CD4-positive, alpha-beta T cell (primary cell): ENCODE data around the gene USP35. TPM values are rescaled to one million over a fixed set of nuclear protein-coding genes. Genes with fewer than 3 reads are reported as not detected.
A peak's percentile ranks its signal among the peaks of the same experiment; 100 is the strongest.

Source experiments
- ATAC-seq: fragments of 200-7000 bp; cut with Tn5 transposase; one replicate; pipeline ENCODE4 v1.10.0; 2022; ENCODE audit warnings: mild to moderate bottlenecking; ENCODE audit not compliant: poor library complexity
- CTCF ChIA-PET: fragments of 350-600 bp; sonication (Branson Sonifier 250); formaldehyde crosslinking; loops from one replicate; lab custom pipeline; 2021; ENCODE audit warnings: antibody characterized with exemption, inconsistent platforms; lab: Charles Lee
- POLR2A ChIA-PET: fragments of 350-600 bp; sonication (Branson Sonifier 250); formaldehyde crosslinking; loops from one replicate; lab custom pipeline; 2021; ENCODE audit warnings: antibody characterized with exemption, inconsistent platforms; lab: Charles Lee
- DNase-seq, 14 experiments: peaks; one replicate each; pipeline ENCODE4 v3.0.0-alpha.2; 2013 to 2020; ENCODE audit warnings: mixed read lengths in 2 of 14
- H3K27ac ChIP-seq, 2 donors: one replicate each; pipeline versions ENCODE4 v1.5.1 to v1.7.0; 2013; ENCODE audit warnings: low read length in 2 of 2, low read depth in 1 of 2, mild to moderate bottlenecking in 1 of 2
- H3K27me3 ChIP-seq, 2 experiments: 1 replicate in 1 of 2; 2 replicates in 1 of 2; pipeline versions ENCODE4 v1.6.1 to v1.7.0; 2013; ENCODE audit warnings: low read length in 2 of 2, control low read depth in 1 of 2, mild to moderate bottlenecking in 1 of 2, moderate library complexity in 1 of 2; ENCODE audit not compliant: insufficient read depth in 2 of 2, control insufficient read depth in 1 of 2
- H3K36me3 ChIP-seq: one replicate; pipeline ENCODE4 v1.6.1; 2013; ENCODE audit warnings: low read length, control low read depth; ENCODE audit not compliant: insufficient read depth
- H3K4me1 ChIP-seq: one replicate; pipeline ENCODE4 v1.6.1; 2013; ENCODE audit warnings: low read length, control low read depth; ENCODE audit not compliant: insufficient read depth
- H3K4me3 ChIP-seq: one replicate; pipeline ENCODE4 v1.5.1; 2013; ENCODE audit warnings: mild to moderate bottlenecking, low read length, moderate library complexity
- H3K9me3 ChIP-seq, 2 experiments: 1 replicate in 1 of 2; 2 replicates in 1 of 2; pipeline versions ENCODE4 v1.6.1 to v1.7.0; 2013; ENCODE audit warnings: low read length in 2 of 2, mild to moderate bottlenecking in 2 of 2, control low read depth in 1 of 2, moderate library complexity in 1 of 2; ENCODE audit not compliant: control insufficient read depth in 1 of 2, insufficient read depth in 1 of 2
- H3K27ac Mint-ChIP-seq: one replicate; pipeline ENCODE4 v1.8.0; 2020; ENCODE audit warnings: mixed read lengths
- H3K27me3 Mint-ChIP-seq: one replicate; pipeline ENCODE4 v1.8.0; 2021; ENCODE audit warnings: mixed read lengths
- H3K36me3 Mint-ChIP-seq: one replicate; pipeline ENCODE4 v1.8.0; 2021; ENCODE audit warnings: low read depth, mixed read lengths
- H3K4me1 Mint-ChIP-seq: one replicate; pipeline ENCODE4 v1.8.0; 2021; ENCODE audit warnings: low read depth, mixed read lengths
- H3K4me3 Mint-ChIP-seq: one replicate; pipeline ENCODE4 v1.8.0; 2020; ENCODE audit warnings: mild to moderate bottlenecking, mixed read lengths
- H3K9me3 Mint-ChIP-seq: one replicate; pipeline ENCODE4 v1.8.0; 2020; ENCODE audit warnings: mixed read lengths
- CTCF ChIP-seq: fragments of 200-600 bp; IDR thresholded peaks from one replicate; pipeline ENCODE4 v1.8.0; 2022; ENCODE audit warnings: antibody characterized with exemption, mild to moderate bottlenecking
- intact Hi-C, 2 experiments: fragments of 100-400 bp; cut with DNase I in 1 of 2; cut with micrococcal nuclease in 1 of 2; formaldehyde crosslinking; loops; one replicate each; pipeline versions ENCODE4 v1.15.1 to v1.9.0; 2023 to 2025; cut with DNase I, micrococcal nuclease
- total RNA-seq, 174 experiments: library from RNA in 2 of 174; stranded (reverse) in 2 of 174; gene quantifications; one replicate each; pipeline ENCODE4 v1.2.3 and lab custom pipeline; 2021 to 2026

Gene USP35
- total RNA-seq, 2 experiments from 2014 or later = 29.2 to 33.1 TPM

- Histone ChIP-seq H3K36me3 (no peaks in the 10 kb centered on the region), H3K4me3 (no peak overlapping the region), H3K4me1 (peaks cover 53% of the 10 kb centered on the region), H3K27me3 (no peaks in the 10 kb centered on the region), H3K27ac (no peak overlapping the region), H3K9me3 (no peaks in the 10 kb centered on the region)
- ATAC-seq = no peak
- Mint-ChIP-seq H3K27me3 (no peaks in the 10 kb centered on the region), H3K27ac (peak overlapping the region; percentile 99), H3K9me3 (no peaks in the 10 kb centered on the region), H3K4me1 (peaks cover 73% of the 10 kb centered on the region), H3K36me3 (peaks cover 29% of the 10 kb centered on the region), H3K4me3 (peak overlapping the region; percentile 99)
- ChIA-PET POLR2A (interaction anchor here (2.8 to 4.2 kb wide), 3 partner anchors 11 to 384 kb away, joined by 9 to 51 read pairs (median 32); partner anchors contain the start of genes ALG8 and NARS2), CTCF (interaction anchor here (1.7 kb wide), 1 partner anchor 11 kb away, joined by 5 read pairs; no protein-coding TSS in a partner anchor)
- TF ChIP-seq CTCF = no peak
- no peak for DNase-seq
- intact Hi-C loops = loop anchor here in 1 of 2 experiments (5.0 kb wide), 1 partner anchor 108 kb away; no protein-coding TSS in a partner anchor
Observed at GRCh38 chr11:78190374-78190773, 1.7 kb downstream of the USP35 start.

- ATAC-seq (no peak), DNase-seq (no peak)
- TF ChIP-seq CTCF = no peak
- Histone ChIP-seq H3K9me3 (no peaks in the 10 kb centered on the region), H3K4me1 (peaks cover 49% of the 10 kb centered on the region), H3K27ac (no peak overlapping the region), H3K27me3 (no peaks in the 10 kb centered on the region), H3K36me3 (no peaks in the 10 kb centered on the region), H3K4me3 (no peak overlapping the region)
- intact Hi-C loops = loop anchor here in 1 of 2 experiments (5.0 kb wide), 1 partner anchor 109 kb away; no protein-coding TSS in a partner anchor
- peak overlapping the region; percentile 99 for H3K27ac Mint-ChIP-seq
- ChIA-PET POLR2A (interaction anchor here (4.2 kb wide), 1 partner anchor 51 kb away, joined by 32 read pairs; the partner anchor contains the start of gene ALG8), CTCF (interaction anchor here (1.7 kb wide), 1 partner anchor 10 kb away, joined by 5 read pairs; no protein-coding TSS in a partner anchor)
- H3K27me3 Mint-ChIP-seq = no peaks in the 10 kb centered on the region
- H3K4me3 Mint-ChIP-seq = peak overlapping the region; percentile 99
- no peaks in the 10 kb centered on the region for H3K9me3 Mint-ChIP-seq
- peaks cover 74% of the 10 kb centered on the region for H3K4me1 Mint-ChIP-seq
- peaks cover 29% of the 10 kb centered on the region for H3K36me3 Mint-ChIP-seq
Observed at GRCh38 chr11:78190871-78191538, 2.3 kb downstream of the USP35 start.

GRCh38 chr11:78192223-78192719, 3.6 kb downstream of the USP35 start:
- Histone ChIP-seq H3K9me3 (no peaks in the 10 kb centered on the region), H3K36me3 (no peaks in the 10 kb centered on the region), H3K4me3 (no peak overlapping the region), H3K4me1 (peaks cover 45% of the 10 kb centered on the region), H3K27me3 (no peaks in the 10 kb centered on the region), H3K27ac (no peak overlapping the region)
- ChIA-PET CTCF (no interaction called here), POLR2A (no interaction called here)
- intact Hi-C loops = loop anchor here in 1 of 2 experiments (5.0 kb wide), 1 partner anchor 110 kb away; no protein-coding TSS in a partner anchor
- no peak for TF ChIP-seq CTCF
- Mint-ChIP-seq H3K27me3 (no peaks in the 10 kb centered on the region), H3K4me3 (peak overlapping the region; percentile 56), H3K27ac (peak overlapping the region; percentile 69), H3K4me1 (peaks cover 68% of the 10 kb centered on the region), H3K36me3 (peaks cover 29% of the 10 kb centered on the region), H3K9me3 (no peaks in the 10 kb centered on the region)
- ATAC-seq (no peak), DNase-seq (no peak)
